Measurements from ENCODE around the gene LGALS9B. TPM values are rescaled to one million over a fixed set of nuclear protein-coding genes. Genes with fewer than 3 reads are reported as not detected.
"Not testable (repeated sequence)": the region's sequence is repeated elsewhere in the genome, so short reads cannot be mapped to it uniquely, and the experiment has no call there.

LGALS9B gene
- polyA plus RNA-seq, 1 experiment = not detected

GRCh38 chr17:20440665-20441064 lies 26.7 kb downstream of the LGALS9B start:
- H3K27ac ChIP-seq (ENCODE audit: low read depth, low read length); H3K9me3 ChIP-seq (ENCODE audit: control insufficient read depth, insufficient read depth, low read length); CTCF ChIA-PET; H3K4me3 ChIP-seq (ENCODE audit: low read depth, low read length); DNase-seq (ENCODE audit: low read depth, low spot score); POLR2A ChIA-PET; H3K27me3 ChIP-seq (ENCODE audit: control insufficient read depth, insufficient read depth, low read length): not testable (repeated sequence)

GRCh38 chr17:20435166-20435565 lies 32.2 kb downstream of the LGALS9B start:
- DNase-seq (ENCODE audit: low read depth, low spot score); POLR2A ChIA-PET; CTCF ChIA-PET; H3K4me3 ChIP-seq (ENCODE audit: low read depth, low read length); H3K27ac ChIP-seq (ENCODE audit: low read depth, low read length); H3K27me3 ChIP-seq (ENCODE audit: control insufficient read depth, insufficient read depth, low read length); H3K9me3 ChIP-seq (ENCODE audit: control insufficient read depth, insufficient read depth, low read length): not testable (repeated sequence)

- CTCF ChIA-PET; POLR2A ChIA-PET; H3K4me3 ChIP-seq (ENCODE audit: low read depth, low read length): not testable (repeated sequence)
These were observed 34.0 kb downstream of the LGALS9B start for GRCh38 chr17:20433382-20433781.

GRCh38 chr17:20427264-20427663 lies 40.1 kb downstream of the LGALS9B start:
- POLR2A ChIA-PET = not testable (repeated sequence)

More at GRCh38 chr17:20433382-20433781, 34.0 kb downstream of the LGALS9B start:
- H3K9me3 ChIP-seq (ENCODE audit: control insufficient read depth, insufficient read depth, low read length); H3K27me3 ChIP-seq (ENCODE audit: control insufficient read depth, insufficient read depth, low read length); H3K27ac ChIP-seq (ENCODE audit: low read depth, low read length); DNase-seq (ENCODE audit: low read depth, low spot score): not testable (repeated sequence)

GRCh38 chr17:20422826-20423225 lies 44.5 kb downstream of the LGALS9B start:
- H3K27ac ChIP-seq (ENCODE audit: low read depth, low read length); H3K4me3 ChIP-seq (ENCODE audit: low read depth, low read length); DNase-seq (ENCODE audit: low read depth, low spot score); POLR2A ChIA-PET; H3K27me3 ChIP-seq (ENCODE audit: control insufficient read depth, insufficient read depth, low read length); H3K9me3 ChIP-seq (ENCODE audit: control insufficient read depth, insufficient read depth, low read length); CTCF ChIA-PET: not testable (repeated sequence)

More at GRCh38 chr17:20427264-20427663, 40.1 kb downstream of the LGALS9B start:
- CTCF ChIA-PET; H3K9me3 ChIP-seq (ENCODE audit: control insufficient read depth, insufficient read depth, low read length); H3K27me3 ChIP-seq (ENCODE audit: control insufficient read depth, insufficient read depth, low read length); H3K27ac ChIP-seq (ENCODE audit: low read depth, low read length); H3K4me3 ChIP-seq (ENCODE audit: low read depth, low read length); DNase-seq (ENCODE audit: low read depth, low spot score): not testable (repeated sequence)

- H3K9me3 ChIP-seq (ENCODE audit: control insufficient read depth, insufficient read depth, low read length); DNase-seq (ENCODE audit: low read depth, low spot score); CTCF ChIA-PET; POLR2A ChIA-PET; H3K4me3 ChIP-seq (ENCODE audit: low read depth, low read length); H3K27ac ChIP-seq (ENCODE audit: low read depth, low read length); H3K27me3 ChIP-seq (ENCODE audit: control insufficient read depth, insufficient read depth, low read length): not testable (repeated sequence)
These were observed 48.5 kb downstream of the LGALS9B start for GRCh38 chr17:20418838-20419237.

- CTCF ChIA-PET; DNase-seq (ENCODE audit: low read depth, low spot score); H3K9me3 ChIP-seq (ENCODE audit: control insufficient read depth, insufficient read depth, low read length); H3K27ac ChIP-seq (ENCODE audit: low read depth, low read length); POLR2A ChIA-PET; H3K4me3 ChIP-seq (ENCODE audit: low read depth, low read length); H3K27me3 ChIP-seq (ENCODE audit: control insufficient read depth, insufficient read depth, low read length): not testable (repeated sequence)
These were observed 49.8 kb downstream of the LGALS9B start for GRCh38 chr17:20417492-20418080.

GRCh38 chr17:20416381-20416911 lies 50.9 kb downstream of the LGALS9B start:
- POLR2A ChIA-PET; H3K4me3 ChIP-seq (ENCODE audit: low read depth, low read length); H3K9me3 ChIP-seq (ENCODE audit: control insufficient read depth, insufficient read depth, low read length); H3K27ac ChIP-seq (ENCODE audit: low read depth, low read length); DNase-seq (ENCODE audit: low read depth, low spot score); CTCF ChIA-PET; H3K27me3 ChIP-seq (ENCODE audit: control insufficient read depth, insufficient read depth, low read length): not testable (repeated sequence)

GRCh38 chr17:20415479-20415878 lies 51.9 kb downstream of the LGALS9B start:
- POLR2A ChIA-PET; H3K4me3 ChIP-seq (ENCODE audit: low read depth, low read length); H3K27ac ChIP-seq (ENCODE audit: low read depth, low read length); H3K9me3 ChIP-seq (ENCODE audit: control insufficient read depth, insufficient read depth, low read length); H3K27me3 ChIP-seq (ENCODE audit: control insufficient read depth, insufficient read depth, low read length); CTCF ChIA-PET; DNase-seq (ENCODE audit: low read depth, low spot score): not testable (repeated sequence)

GRCh38 chr17:20401306-20402022 lies 65.9 kb downstream of the LGALS9B start:
- H3K27me3 ChIP-seq (ENCODE audit: control insufficient read depth, insufficient read depth, low read length); H3K27ac ChIP-seq (ENCODE audit: low read depth, low read length); CTCF ChIA-PET; H3K4me3 ChIP-seq (ENCODE audit: low read depth, low read length); DNase-seq (ENCODE audit: low read depth, low spot score); H3K9me3 ChIP-seq (ENCODE audit: control insufficient read depth, insufficient read depth, low read length); POLR2A ChIA-PET: not testable (repeated sequence)

GRCh38 chr17:20400559-20401305 lies 66.6 kb downstream of the LGALS9B start:
- H3K4me3 ChIP-seq (ENCODE audit: low read depth, low read length); H3K9me3 ChIP-seq (ENCODE audit: control insufficient read depth, insufficient read depth, low read length); DNase-seq (ENCODE audit: low read depth, low spot score); H3K27me3 ChIP-seq (ENCODE audit: control insufficient read depth, insufficient read depth, low read length); CTCF ChIA-PET; POLR2A ChIA-PET; H3K27ac ChIP-seq (ENCODE audit: low read depth, low read length): not testable (repeated sequence)

All from AG04450 (cell line).